ENCODE measurements around the gene VCX. TPM values are rescaled to one million over a fixed set of nuclear protein-coding genes. Genes with fewer than 3 reads are reported as not detected.

The VCX gene
- total RNA-seq, 3 donors from 2014 or later, result not detected

DNA sequence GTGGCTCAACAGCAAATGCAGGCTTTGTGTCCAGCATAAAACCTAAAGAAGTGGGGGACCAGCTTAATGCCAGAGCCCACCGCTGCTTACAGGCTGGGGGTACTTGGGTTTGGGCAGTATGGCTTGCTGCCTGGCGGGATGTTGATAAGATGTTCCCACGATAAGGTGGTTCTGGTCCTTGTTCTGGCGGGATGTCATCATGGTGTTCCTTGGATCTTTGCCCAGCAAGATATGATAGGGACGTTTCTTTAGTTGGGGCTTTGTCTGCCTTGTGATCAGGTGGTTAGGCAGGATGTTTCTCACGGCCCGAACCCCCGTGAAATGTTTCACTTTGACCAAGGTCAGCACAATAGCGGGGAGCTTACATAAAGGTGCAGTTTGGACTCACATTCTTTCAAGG, 49.0 kb downstream of the VCX start:
- no peak for DNase-seq
- no peaks in the 10 kb centered on the region for H3K4me1 ChIP-seq (ENCODE audit: low read depth)
- intact Hi-C loops (cut with DNase I, micrococcal nuclease), result no loop called here
- no peaks in the 10 kb centered on the region for H3K36me3 ChIP-seq (ENCODE audit: low read depth)
- TF ChIP-seq, protein P1, sequence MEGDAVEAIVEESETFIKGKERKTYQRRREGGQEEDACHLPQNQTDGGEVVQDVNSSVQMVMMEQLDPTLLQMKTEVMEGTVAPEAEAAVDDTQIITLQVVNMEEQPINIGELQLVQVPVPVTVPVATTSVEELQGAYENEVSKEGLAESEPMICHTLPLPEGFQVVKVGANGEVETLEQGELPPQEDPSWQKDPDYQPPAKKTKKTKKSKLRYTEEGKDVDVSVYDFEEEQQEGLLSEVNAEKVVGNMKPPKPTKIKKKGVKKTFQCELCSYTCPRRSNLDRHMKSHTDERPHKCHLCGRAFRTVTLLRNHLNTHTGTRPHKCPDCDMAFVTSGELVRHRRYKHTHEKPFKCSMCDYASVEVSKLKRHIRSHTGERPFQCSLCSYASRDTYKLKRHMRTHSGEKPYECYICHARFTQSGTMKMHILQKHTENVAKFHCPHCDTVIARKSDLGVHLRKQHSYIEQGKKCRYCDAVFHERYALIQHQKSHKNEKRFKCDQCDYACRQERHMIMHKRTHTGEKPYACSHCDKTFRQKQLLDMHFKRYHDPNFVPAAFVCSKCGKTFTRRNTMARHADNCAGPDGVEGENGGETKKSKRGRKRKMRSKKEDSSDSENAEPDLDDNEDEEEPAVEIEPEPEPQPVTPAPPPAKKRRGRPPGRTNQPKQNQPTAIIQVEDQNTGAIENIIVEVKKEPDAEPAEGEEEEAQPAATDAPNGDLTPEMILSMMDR (IDR thresholded peaks at IDR 0.05), result no peak
- no peaks in the 10 kb centered on the region for H3K9me3 ChIP-seq
- ATAC-seq, result no peak
- no peak overlapping the region for H3K4me3 ChIP-seq

Other genes starting within 250 kb of the VCX start
- 10 to 100 TPM in 2 of 3 donors, 1 to 10 TPM in 1; 9.3 to 28.6 (median 18.0) TPM for gene PNPLA4, start 84.2 kb downstream of the VCX start, total RNA-seq

Measured in mucosa of descending colon (tissue), 3 donors.